IMR-90 (cell line): ENCODE data around the gene USP51. TPM values are rescaled to one million over a fixed set of nuclear protein-coding genes. Genes with fewer than 3 reads are reported as not detected.
"Not testable (repeated sequence)": the region's sequence is repeated elsewhere in the genome, so short reads cannot be mapped to it uniquely, and the experiment has no call there.

Source experiments
- ATAC-seq: fragments of 200-7000 bp; cut with Tn5 transposase; 2 replicates; pipeline ENCODE4 v1.9.1; 2020; ENCODE audit warnings: low read depth, mild to moderate bottlenecking, moderate library complexity
- BruUV-seq: library from RNA; stranded (reverse); fragments of 400-500 nt; replicated peaks from 2 replicates; lab custom pipeline; 2021; lab: Mats Ljungman, UMichigan
- CTCF ChIA-PET: fragments of 300-600 bp; formaldehyde crosslinking; extraction: SDS; loops from one replicate; lab custom pipeline; 2021; ENCODE audit warnings: antibody characterized with exemption; lab: Yijun Ruan, JAX
- POLR2A ChIA-PET: fragments of 300-600 bp; sonication (Branson Sonifier 250); formaldehyde crosslinking; loops from one replicate; lab custom pipeline; 2022; ENCODE audit warnings: antibody characterized with exemption; ENCODE audit not compliant: unreplicated experiment; lab: Charles Lee
- DNase-seq: peaks from one replicate; pipeline ENCODE4 v3.0.0; 2013
- H2AFZ ChIP-seq: replicated peaks from 2 replicates; pipeline ENCODE3; 2013; ENCODE audit warnings: low read length, mild to moderate bottlenecking; ENCODE audit not compliant: poor library complexity
- H2AK5ac ChIP-seq: 2 replicates; pipeline ENCODE4 v1.6.1; 2013; ENCODE audit warnings: low read depth, low read length, inconsistent platforms
- H2AK9ac ChIP-seq: replicated peaks from 2 replicates; pipeline ENCODE3; 2013; ENCODE audit warnings: mild to moderate bottlenecking, low read depth, low read length, moderate library complexity; ENCODE audit not compliant: poor library complexity
- H2BK120ac ChIP-seq: 2 replicates; pipeline ENCODE4 v1.6.1; 2013; ENCODE audit warnings: low read depth, low read length, inconsistent platforms
- H2BK15ac ChIP-seq: 3 replicates; pipeline ENCODE4 v1.6.1; 2013; ENCODE audit warnings: low read depth, low read length, inconsistent platforms
- H2BK20ac ChIP-seq: 2 replicates; pipeline ENCODE4 v1.6.1; 2013; ENCODE audit warnings: low read depth, mild to moderate bottlenecking, inconsistent platforms, low read length, moderate library complexity
- H2BK5ac ChIP-seq: 2 replicates; pipeline ENCODE4 v1.6.1; 2013; ENCODE audit warnings: mild to moderate bottlenecking, low read depth, low read length, inconsistent platforms; ENCODE audit not compliant: poor library complexity, severe bottlenecking
- H3K14ac ChIP-seq: replicated peaks from 2 replicates; pipeline ENCODE4 v1.6.1; 2013; ENCODE audit warnings: low read depth, low read length, inconsistent platforms
- H3K18ac ChIP-seq: 2 replicates; pipeline ENCODE4 v1.6.1; 2013; ENCODE audit warnings: low read depth, low read length, control low read depth
- H3K23ac ChIP-seq: 2 replicates; pipeline ENCODE4 v1.6.1; 2013; ENCODE audit warnings: low read depth, low read length, inconsistent platforms
- H3K27ac ChIP-seq: 2 replicates; pipeline ENCODE4 v1.5.1; 2013; ENCODE audit warnings: mild to moderate bottlenecking, control low read depth, low read length; ENCODE audit not compliant: insufficient read depth
- H3K27me3 ChIP-seq: 2 replicates; pipeline ENCODE4 v1.6.1; 2013; ENCODE audit warnings: low read length; ENCODE audit not compliant: control insufficient read depth, insufficient read depth
- H3K36me3 ChIP-seq: 2 replicates; pipeline ENCODE4 v1.6.1; 2013; ENCODE audit warnings: low read length, mixed read lengths; ENCODE audit not compliant: control insufficient read depth, insufficient read depth
- H3K4ac ChIP-seq: 2 replicates; pipeline ENCODE4 v1.6.1; 2013; ENCODE audit warnings: low read depth, low read length, inconsistent platforms
- H3K4me1 ChIP-seq: 2 replicates; pipeline ENCODE4 v1.6.1; 2013; ENCODE audit warnings: low read length, mixed read lengths; ENCODE audit not compliant: control insufficient read depth, insufficient read depth
- H3K4me2 ChIP-seq: 2 replicates; pipeline ENCODE4 v1.6.1; 2013; ENCODE audit warnings: low read depth, mild to moderate bottlenecking, control low read depth, low read length, moderate library complexity
- H3K4me3 ChIP-seq: 2 replicates; pipeline ENCODE4 v1.5.1; 2013; ENCODE audit warnings: low read depth, mild to moderate bottlenecking, control low read depth, low read length, moderate library complexity; ENCODE audit not compliant: insufficient read depth
- H3K56ac ChIP-seq: 2 replicates; pipeline ENCODE4 v1.6.1; 2013; ENCODE audit warnings: low read length, inconsistent platforms; ENCODE audit not compliant: insufficient read depth; ENCODE audit errors: extremely low read depth
- H3K79me1 ChIP-seq, 2 experiments: 2 replicates each; pipeline ENCODE4 v1.6.1; 2013; ENCODE audit warnings: low read length in 2 of 2, inconsistent platforms in 1 of 2, low read depth in 1 of 2
- H3K9ac ChIP-seq: 2 replicates; pipeline ENCODE4 v1.6.1; 2013; ENCODE audit warnings: low read depth, low read length, control low read depth
- H3K9me1 ChIP-seq: 2 replicates; pipeline ENCODE4 v1.6.1; 2013; ENCODE audit warnings: low read length, inconsistent platforms; ENCODE audit not compliant: insufficient read depth
- H3K9me3 ChIP-seq: 2 replicates; pipeline ENCODE4 v1.6.1; 2013; ENCODE audit warnings: low read length; ENCODE audit not compliant: control insufficient read depth, insufficient read depth
- H4K20me1 ChIP-seq: 2 replicates; pipeline ENCODE4 v1.6.1; 2013; ENCODE audit warnings: low read length, inconsistent platforms; ENCODE audit not compliant: insufficient read depth
- H4K5ac ChIP-seq: 2 replicates; pipeline ENCODE4 v1.6.1; 2013; ENCODE audit warnings: mild to moderate bottlenecking, low read depth, low read length, control low read depth
- H4K8ac ChIP-seq, 2 experiments: 2 replicates each; pipeline ENCODE4 v1.6.1; 2013; ENCODE audit warnings: low read depth in 2 of 2, low read length in 2 of 2, control low read depth in 1 of 2, inconsistent platforms in 1 of 2
- H4K91ac ChIP-seq: 2 replicates; pipeline ENCODE4 v1.6.1; 2013; ENCODE audit warnings: low read depth, low read length, inconsistent platforms; ENCODE audit not compliant: insufficient read depth
- WGBS, 2 experiments: methylation state at CpG; one replicate each; pipeline versions ENCODE4 v1.1.5 to v1.1.7; 2013; ENCODE audit warnings: missing lambda C conversion rate in 2 of 2; ENCODE audit not compliant: insufficient read length in 1 of 2; ENCODE audit errors: extremely low coverage in 2 of 2; 5-methylcytosine and 5-hydroxymethylcytosine counted together
- dilution Hi-C: fragments of 300-500 bp; cut with HindIII; formaldehyde crosslinking; loops from one replicate; pipeline ENCODE4 v1.14.3; 2018; ENCODE audit warnings: low sequenced_read_pairs; ENCODE audit not compliant: unreplicated experiment
- in situ Hi-C: fragments of 300-500 bp; cut with MboI; formaldehyde crosslinking; loops from 3 replicates; pipeline ENCODE4 v1.14.3; 2019; ENCODE audit warnings: low sequenced_read_pairs, inconsistent platforms, mixed read lengths
- intact Hi-C: fragments of 100-400 bp; cut with micrococcal nuclease; formaldehyde crosslinking; loops from 2 replicates; pipeline ENCODE4 v1.10.0; 2022
- polyA plus RNA-seq, 3 experiments: library from polyadenylated mRNA; depleted of rRNA; stranded (reverse); fragments of >200 nt; gene quantifications; 2 replicates each; pipeline ENCODE4 v1.2.3, GENCODE V29; 2012; ENCODE audit warnings: low replicate concordance in 1 of 3
- total RNA-seq: library from RNA; depleted of rRNA; stranded (reverse); fragments of >200 nt; gene quantifications from 2 replicates; pipeline ENCODE4 v1.2.3, GENCODE V29; 2012

USP51 gene
- total and polyA plus RNA-seq, 2 of the 4 experiments (the other 2 are of a cell fraction) = 0.26 to 2.0 TPM

GRCh38 chrX:55465791-55466190 is 23.9 kb downstream of the USP51 start:
- ATAC-seq, H3K27me3 ChIP-seq, H3K4me3 ChIP-seq, H3K18ac ChIP-seq, CTCF ChIA-PET, H2BK20ac ChIP-seq, in situ Hi-C loops, H2BK5ac ChIP-seq, H2BK120ac ChIP-seq, H2AK5ac ChIP-seq, H3K36me3 ChIP-seq, H3K4me2 ChIP-seq, H3K9me3 ChIP-seq, H4K8ac ChIP-seq, H3K79me1 ChIP-seq, H4K5ac ChIP-seq, dilution Hi-C loops, intact Hi-C loops, H3K4ac ChIP-seq, H2AK9ac ChIP-seq, H4K91ac ChIP-seq, H4K20me1 ChIP-seq, H3K4me1 ChIP-seq, H3K9me1 ChIP-seq, H3K23ac ChIP-seq, POLR2A ChIA-PET, H2AFZ ChIP-seq, BruUV-seq, H3K9ac ChIP-seq, H3K14ac ChIP-seq, H3K27ac ChIP-seq, H3K56ac ChIP-seq, H2BK15ac ChIP-seq, DNase-seq: not testable (repeated sequence)
- no CpG with 5 or more reads among the region's 5 CpGs for WGBS, 2 experiments

- ATAC-seq, H2BK120ac ChIP-seq, in situ Hi-C loops, dilution Hi-C loops, H3K9me1 ChIP-seq, POLR2A ChIA-PET, H2BK5ac ChIP-seq, DNase-seq, H3K4me3 ChIP-seq, H3K79me1 ChIP-seq, H2AK9ac ChIP-seq, H3K18ac ChIP-seq, H3K36me3 ChIP-seq, H3K9ac ChIP-seq, H3K27ac ChIP-seq, H2AK5ac ChIP-seq, H2AFZ ChIP-seq, intact Hi-C loops, H4K20me1 ChIP-seq, H3K14ac ChIP-seq, H3K23ac ChIP-seq, H3K4me1 ChIP-seq, H3K27me3 ChIP-seq, H2BK15ac ChIP-seq, H4K5ac ChIP-seq, H3K4ac ChIP-seq, H2BK20ac ChIP-seq, H4K8ac ChIP-seq, H3K56ac ChIP-seq, BruUV-seq, CTCF ChIA-PET, H4K91ac ChIP-seq, H3K9me3 ChIP-seq, H3K4me2 ChIP-seq: not testable (repeated sequence)
- WGBS, 2 experiments = no CpG with 5 or more reads among the region's 5 CpGs
These were observed 24.5 kb downstream of the USP51 start for GRCh38 chrX:55465108-55465507.
